ENCODE data around the gene ACP4.

ACP4 gene

DNA sequence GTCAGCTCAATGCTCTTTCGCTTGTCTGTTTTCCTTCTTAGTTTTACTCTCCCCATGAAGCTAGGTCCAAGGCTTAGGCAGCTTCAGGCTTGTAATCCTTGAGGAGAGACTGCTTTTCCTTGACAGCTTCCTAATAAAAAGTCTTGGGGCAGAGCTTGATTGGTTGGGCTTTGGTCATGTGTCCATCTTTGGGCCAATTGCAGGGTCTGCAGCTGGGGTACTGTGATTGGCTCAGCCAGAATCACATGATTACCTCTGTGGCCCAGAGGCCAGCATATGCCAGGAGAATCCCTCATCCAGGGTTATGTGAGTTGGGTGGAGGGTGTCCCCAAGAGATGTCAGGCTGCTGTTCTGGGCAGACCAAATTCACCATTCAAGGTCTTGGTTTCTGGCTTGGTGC lies 25.2 kb downstream of the ACP4 start:
- Histone ChIP-seq H3K36me3 (no peaks in the 10 kb centered on the region), H3K4me3 (ENCODE audit: low read depth, low read length) (no peak overlapping the region), H3K27me3 (no peaks in the 10 kb centered on the region), H3K4me1 (peaks cover 3% of the 10 kb centered on the region; the same call in 1 of the 2 replicates), H3K9me3 (no peaks in the 10 kb centered on the region; the same call in 1 of the 2 replicates)
- TF ChIP-seq, protein P1, sequence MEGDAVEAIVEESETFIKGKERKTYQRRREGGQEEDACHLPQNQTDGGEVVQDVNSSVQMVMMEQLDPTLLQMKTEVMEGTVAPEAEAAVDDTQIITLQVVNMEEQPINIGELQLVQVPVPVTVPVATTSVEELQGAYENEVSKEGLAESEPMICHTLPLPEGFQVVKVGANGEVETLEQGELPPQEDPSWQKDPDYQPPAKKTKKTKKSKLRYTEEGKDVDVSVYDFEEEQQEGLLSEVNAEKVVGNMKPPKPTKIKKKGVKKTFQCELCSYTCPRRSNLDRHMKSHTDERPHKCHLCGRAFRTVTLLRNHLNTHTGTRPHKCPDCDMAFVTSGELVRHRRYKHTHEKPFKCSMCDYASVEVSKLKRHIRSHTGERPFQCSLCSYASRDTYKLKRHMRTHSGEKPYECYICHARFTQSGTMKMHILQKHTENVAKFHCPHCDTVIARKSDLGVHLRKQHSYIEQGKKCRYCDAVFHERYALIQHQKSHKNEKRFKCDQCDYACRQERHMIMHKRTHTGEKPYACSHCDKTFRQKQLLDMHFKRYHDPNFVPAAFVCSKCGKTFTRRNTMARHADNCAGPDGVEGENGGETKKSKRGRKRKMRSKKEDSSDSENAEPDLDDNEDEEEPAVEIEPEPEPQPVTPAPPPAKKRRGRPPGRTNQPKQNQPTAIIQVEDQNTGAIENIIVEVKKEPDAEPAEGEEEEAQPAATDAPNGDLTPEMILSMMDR (IDR thresholded peaks at IDR 0.05; ENCODE audit: low read depth, low read length) = no peak
- peak; percentile 41 for DNase-seq

DNA sequence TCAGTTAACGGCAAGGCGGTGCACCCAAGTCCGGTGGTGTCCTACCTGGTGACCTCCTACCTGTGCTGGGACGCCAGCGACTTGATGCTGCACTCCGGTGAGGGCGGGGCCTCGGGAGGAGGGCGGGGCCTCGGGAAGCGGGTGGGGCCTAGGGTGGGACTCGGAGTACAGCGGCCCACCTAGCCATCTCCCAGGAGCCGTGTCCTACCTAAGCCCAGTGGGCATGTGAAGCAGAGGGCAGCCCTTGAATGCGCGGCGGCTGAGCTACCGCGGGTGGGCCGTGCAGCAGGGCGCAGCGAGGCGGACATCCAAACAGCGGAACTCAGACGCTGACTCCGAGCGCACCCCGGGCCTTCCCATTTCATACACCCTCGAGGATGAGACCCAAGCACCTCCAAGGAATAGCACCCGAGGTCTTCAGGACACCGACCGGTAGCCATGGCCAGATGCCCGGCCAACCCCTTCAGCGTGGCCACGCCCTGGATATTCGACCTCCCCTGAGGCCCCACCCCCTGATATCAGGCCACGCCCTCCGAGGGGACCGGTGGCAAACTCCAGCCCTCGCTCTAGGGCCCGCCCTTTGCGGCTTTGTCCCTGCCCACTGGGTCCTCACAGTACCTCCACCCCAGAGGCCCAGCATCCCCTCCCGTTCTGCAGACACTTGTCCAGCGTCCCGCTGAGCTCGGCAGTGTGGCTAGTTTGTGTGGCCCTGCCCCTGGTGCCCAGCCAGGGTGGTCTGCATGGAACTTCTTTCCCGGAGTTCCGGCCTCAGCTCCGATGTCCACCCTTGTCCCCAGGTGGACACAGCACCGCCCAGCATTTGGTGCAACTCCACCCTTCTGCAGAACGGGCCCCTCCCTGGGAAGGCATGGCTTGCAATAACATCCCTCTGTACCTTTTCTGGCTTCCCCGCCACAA lies 28.0 kb downstream of the ACP4 start:
- Histone ChIP-seq H3K36me3 (no peaks in the 10 kb centered on the region), H3K4me3 (ENCODE audit: low read depth, low read length) (peak overlapping the region; percentile 71), H3K9me3 (no peaks in the 10 kb centered on the region; the same call in 1 of the 2 replicates), H3K4me1 (peaks cover 17% of the 10 kb centered on the region), H3K27me3 (no peaks in the 10 kb centered on the region)
- TF ChIP-seq, protein P1 (IDR thresholded peaks at IDR 0.05; ENCODE audit: low read depth, low read length) = no peak
- peak; percentile 95 for DNase-seq

DNA sequence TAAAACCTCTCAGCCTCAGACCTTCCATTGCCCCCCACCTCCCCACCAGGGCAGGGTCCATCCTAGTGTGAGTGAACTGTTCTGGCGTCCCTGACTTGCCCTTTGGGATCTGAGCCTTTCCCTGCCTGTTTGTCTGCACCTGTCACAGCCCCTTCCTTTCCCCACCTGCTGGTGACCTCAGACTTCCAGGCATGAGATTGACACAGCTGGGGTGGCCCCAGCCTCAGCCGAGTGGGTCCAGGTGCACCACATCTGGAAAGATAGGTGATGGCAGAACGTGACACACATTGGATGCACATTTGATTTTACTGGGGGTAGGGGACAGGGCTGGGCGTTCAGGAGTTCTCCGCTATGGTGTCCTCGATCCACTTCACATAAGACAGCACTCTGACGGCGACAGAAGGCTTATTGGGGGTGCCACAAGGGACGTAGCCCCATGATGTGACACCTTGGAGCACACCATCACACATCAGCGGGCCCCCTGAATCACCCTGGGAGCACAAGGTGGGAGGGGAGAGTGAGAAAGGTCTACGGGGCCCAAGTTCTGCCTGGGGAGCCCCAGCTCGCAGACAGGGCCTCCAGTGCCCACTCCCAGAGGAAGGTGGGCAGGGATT lies 28.8 kb downstream of the ACP4 start:
- Histone ChIP-seq H3K4me3 (ENCODE audit: low read depth, low read length) (no peak overlapping the region), H3K4me1 (peaks cover 17% of the 10 kb centered on the region), H3K9me3 (no peaks in the 10 kb centered on the region; the same call in 1 of the 2 replicates), H3K36me3 (no peaks in the 10 kb centered on the region), H3K27me3 (no peaks in the 10 kb centered on the region)
- TF ChIP-seq, protein P1 (IDR thresholded peaks at IDR 0.05; ENCODE audit: low read depth, low read length) = no peak
- DNase-seq = no peak

DNA sequence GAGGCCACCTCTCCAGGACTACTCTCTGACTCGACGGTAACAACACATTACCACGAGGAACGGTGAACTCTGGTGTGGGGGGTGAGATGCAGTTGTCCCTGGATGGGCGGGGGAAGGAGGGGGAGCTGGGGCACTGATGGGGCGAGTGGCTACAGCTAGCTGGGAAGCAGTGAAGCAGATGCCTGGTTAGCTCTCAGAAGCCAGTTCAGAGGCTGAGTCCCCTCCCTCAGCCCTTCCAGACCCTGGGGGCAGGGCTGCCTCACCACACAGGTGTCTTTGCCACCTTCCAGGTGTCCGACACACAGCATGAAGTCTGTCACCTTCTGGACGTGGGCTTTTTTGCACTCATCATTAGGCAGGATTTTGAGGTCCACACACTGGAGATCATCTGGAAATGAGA lies 29.4 kb downstream of the ACP4 start:
- DNase-seq = no peak
- no peaks in the 10 kb centered on the region; the same call in 1 of the 2 replicates for H3K9me3 ChIP-seq
- H3K36me3 ChIP-seq = no peaks in the 10 kb centered on the region
- H3K4me3 ChIP-seq (ENCODE audit: low read depth, low read length) = no peak overlapping the region
- TF ChIP-seq, protein P1 (IDR thresholded peaks at IDR 0.05; ENCODE audit: low read depth, low read length) = no peak
- H3K27me3 ChIP-seq = no peaks in the 10 kb centered on the region
- peaks cover 17% of the 10 kb centered on the region for H3K4me1 ChIP-seq

DNA sequence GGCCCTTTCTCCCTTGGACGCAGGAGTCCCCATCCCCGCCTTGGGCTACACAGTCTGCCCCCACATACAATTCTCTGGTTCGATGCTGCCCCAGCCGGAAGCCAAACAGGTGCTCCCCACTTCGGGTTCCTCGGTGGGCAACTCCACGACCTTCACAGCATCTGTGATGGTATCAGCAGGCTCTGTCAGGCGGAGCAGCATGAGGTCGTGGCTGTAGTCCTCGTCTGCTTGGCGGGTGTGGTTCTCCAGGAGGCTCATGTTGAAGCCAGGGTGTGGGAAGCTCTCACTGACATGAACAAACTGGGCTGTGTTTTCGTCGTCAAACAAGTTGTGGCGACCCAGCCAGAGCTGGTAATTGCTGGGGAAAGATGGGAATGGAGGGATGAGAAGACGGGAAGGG lies 29.9 kb downstream of the ACP4 start:
- TF ChIP-seq, protein P1 (IDR thresholded peaks at IDR 0.05; ENCODE audit: low read depth, low read length) = no peak
- Histone ChIP-seq H3K4me3 (ENCODE audit: low read depth, low read length) (no peak overlapping the region), H3K36me3 (no peaks in the 10 kb centered on the region), H3K9me3 (no peaks in the 10 kb centered on the region; the same call in 1 of the 2 replicates), H3K27me3 (no peaks in the 10 kb centered on the region), H3K4me1 (peaks cover 17% of the 10 kb centered on the region)
- DNase-seq = no peak

Data from BE2C (cell line).